ENCODE measurements around the gene PLK2.

- TF ChIP-seq POLR2A (IDR thresholded peaks at IDR 0.05): no peak
- TF ChIP-seq CTCF (IDR thresholded peaks at IDR 0.05): no peak
- no peak for TF ChIP-seq POLR2AphosphoS5 (IDR thresholded peaks at IDR 0.05)
- TF ChIP-seq EP300 (IDR thresholded peaks at IDR 0.05): no peak
Observed at GRCh38 chr5:58405175-58405574, 54.7 kb downstream of the PLK2 start.
